ENCODE results near the gene TRIM29.

Gene TRIM29

GRCh38 chr11:120153221-120153620, 15.3 kb upstream of the TRIM29 start:
- in situ Hi-C loops (cut with MboI; ENCODE audit: low sequenced_read_pairs, unreplicated experiment), result no loop called here
- TF ChIP-seq, protein P1, sequence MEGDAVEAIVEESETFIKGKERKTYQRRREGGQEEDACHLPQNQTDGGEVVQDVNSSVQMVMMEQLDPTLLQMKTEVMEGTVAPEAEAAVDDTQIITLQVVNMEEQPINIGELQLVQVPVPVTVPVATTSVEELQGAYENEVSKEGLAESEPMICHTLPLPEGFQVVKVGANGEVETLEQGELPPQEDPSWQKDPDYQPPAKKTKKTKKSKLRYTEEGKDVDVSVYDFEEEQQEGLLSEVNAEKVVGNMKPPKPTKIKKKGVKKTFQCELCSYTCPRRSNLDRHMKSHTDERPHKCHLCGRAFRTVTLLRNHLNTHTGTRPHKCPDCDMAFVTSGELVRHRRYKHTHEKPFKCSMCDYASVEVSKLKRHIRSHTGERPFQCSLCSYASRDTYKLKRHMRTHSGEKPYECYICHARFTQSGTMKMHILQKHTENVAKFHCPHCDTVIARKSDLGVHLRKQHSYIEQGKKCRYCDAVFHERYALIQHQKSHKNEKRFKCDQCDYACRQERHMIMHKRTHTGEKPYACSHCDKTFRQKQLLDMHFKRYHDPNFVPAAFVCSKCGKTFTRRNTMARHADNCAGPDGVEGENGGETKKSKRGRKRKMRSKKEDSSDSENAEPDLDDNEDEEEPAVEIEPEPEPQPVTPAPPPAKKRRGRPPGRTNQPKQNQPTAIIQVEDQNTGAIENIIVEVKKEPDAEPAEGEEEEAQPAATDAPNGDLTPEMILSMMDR (IDR thresholded peaks at IDR 0.05; ENCODE audit: borderline replicate concordance, control extremely low read depth, extremely low read depth, insufficient read depth, missing control alignments), result no peak
- no peak for DNase-seq (ENCODE audit: low spot score)

DNA sequence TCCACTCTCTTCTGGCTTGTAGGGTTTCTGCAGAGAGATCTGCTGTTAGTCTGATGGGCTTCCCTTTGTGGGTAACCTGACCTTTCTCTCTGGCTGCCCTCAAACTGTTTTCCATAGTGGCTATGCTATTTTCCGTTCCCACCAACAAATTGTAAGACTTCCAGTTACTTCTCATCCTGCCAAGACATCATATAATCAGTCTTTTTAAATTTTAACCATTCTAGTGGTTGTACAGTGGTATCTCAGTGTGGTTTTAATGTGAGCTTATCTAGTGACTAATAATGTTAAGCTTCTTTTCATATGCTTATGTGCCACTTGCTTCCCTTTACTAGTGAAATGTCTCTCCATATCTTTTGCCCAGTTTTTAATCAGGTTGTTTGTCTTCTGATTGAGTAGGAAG, 13.6 kb upstream of the TRIM29 start:
- in situ Hi-C loops (cut with MboI; ENCODE audit: low sequenced_read_pairs, unreplicated experiment), result no loop called here
- TF ChIP-seq, protein P1 (IDR thresholded peaks at IDR 0.05; ENCODE audit: borderline replicate concordance, control extremely low read depth, extremely low read depth, insufficient read depth, missing control alignments), result no peak

GRCh38 chr11:120149246-120149645, 11.3 kb upstream of the TRIM29 start:
- DNase-seq (ENCODE audit: low spot score), result no peak
- in situ Hi-C loops (cut with MboI; ENCODE audit: low sequenced_read_pairs, unreplicated experiment), result no loop called here
- TF ChIP-seq, protein P1 (IDR thresholded peaks at IDR 0.05; ENCODE audit: borderline replicate concordance, control extremely low read depth, extremely low read depth, insufficient read depth, missing control alignments), result no peak

More for the DNA sequence above, 13.6 kb upstream of the TRIM29 start:
- DNase-seq (ENCODE audit: low spot score), result no peak

DNA sequence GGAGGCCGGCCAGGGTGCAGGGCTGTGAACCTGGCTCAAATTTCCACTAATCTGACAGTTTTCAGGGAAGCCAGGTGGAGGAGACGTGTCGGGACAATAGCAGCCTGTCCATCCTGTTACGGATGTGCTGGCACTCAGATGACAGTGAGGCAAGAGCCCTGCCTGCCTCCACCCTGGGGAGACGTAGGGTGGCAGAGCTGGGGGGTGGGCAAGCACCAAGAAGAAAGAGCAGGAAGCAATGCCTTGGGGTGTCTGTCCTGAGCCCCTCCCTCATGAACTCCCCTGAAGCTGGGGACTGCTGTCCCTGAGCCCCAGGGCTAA, 10.0 kb upstream of the TRIM29 start:
- TF ChIP-seq, protein P1 (IDR thresholded peaks at IDR 0.05; ENCODE audit: borderline replicate concordance, control extremely low read depth, extremely low read depth, insufficient read depth, missing control alignments), result peak; percentile 1
- in situ Hi-C loops (cut with MboI; ENCODE audit: low sequenced_read_pairs, unreplicated experiment), result no loop called here
- no peak for DNase-seq (ENCODE audit: low spot score)

DNA sequence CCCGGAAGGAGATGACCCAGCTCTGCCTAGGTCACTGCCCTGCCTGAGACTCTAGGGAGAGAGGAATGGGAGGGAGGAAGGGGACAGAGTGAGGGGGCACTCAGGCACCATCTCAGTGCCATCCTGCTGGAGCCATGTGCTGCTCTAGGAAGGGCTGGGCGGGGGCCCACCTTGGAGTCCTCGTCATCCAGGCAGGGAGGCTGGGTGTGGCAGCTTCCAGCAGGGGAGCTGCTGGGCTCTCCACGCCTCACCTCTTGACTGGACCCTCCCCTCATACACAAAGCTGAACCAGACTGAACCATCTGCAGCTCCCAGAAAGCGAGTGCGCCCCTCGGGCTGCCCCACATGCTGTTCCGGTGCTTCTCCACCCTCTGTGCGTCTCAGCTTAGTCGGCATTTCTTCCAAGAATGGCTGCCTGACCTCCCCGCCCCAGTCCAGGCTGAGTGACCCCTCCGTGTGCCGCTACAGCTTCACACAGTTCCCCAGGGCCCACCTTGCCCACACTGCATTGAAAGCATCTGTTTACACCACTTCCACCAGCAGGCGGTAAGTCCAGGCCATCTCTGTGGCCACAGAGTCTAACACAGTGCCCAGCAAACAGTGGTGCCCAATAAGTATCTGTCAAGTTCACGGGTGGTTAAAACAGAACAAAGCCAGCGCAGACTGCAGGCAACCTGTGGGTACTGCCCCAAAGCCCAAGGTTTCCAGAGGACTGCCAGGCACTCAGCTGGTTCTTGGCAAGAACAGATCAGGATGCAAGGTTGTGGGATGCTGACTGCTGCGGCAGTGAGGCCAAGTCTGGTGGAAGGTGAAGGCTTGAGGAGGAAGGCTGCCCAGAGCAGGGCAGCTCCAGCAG, 9.4 kb upstream of the TRIM29 start:
- TF ChIP-seq, protein P1 (IDR thresholded peaks at IDR 0.05; ENCODE audit: borderline replicate concordance, control extremely low read depth, extremely low read depth, insufficient read depth, missing control alignments), result no peak
- no peak for DNase-seq (ENCODE audit: low spot score)
- in situ Hi-C loops (cut with MboI; ENCODE audit: low sequenced_read_pairs, unreplicated experiment), result no loop called here

GRCh38 chr11:120146413-120147093, 8.6 kb upstream of the TRIM29 start:
- TF ChIP-seq, protein P1 (IDR thresholded peaks at IDR 0.05; ENCODE audit: borderline replicate concordance, control extremely low read depth, extremely low read depth, insufficient read depth, missing control alignments), result no peak
- no peak for DNase-seq (ENCODE audit: low spot score)
- in situ Hi-C loops (cut with MboI; ENCODE audit: low sequenced_read_pairs, unreplicated experiment), result no loop called here

All from GM13976 (cell line).